NCI-H146 treated with DMSO at 0.1 percent for 48 hours (cell line): ENCODE results near the gene ADGRG4.

Experiments used
- DNase-seq: peaks from one replicate; lab custom pipeline; 2025; ENCODE audit not compliant: unreplicated experiment; lab: John Stamatoyannopoulos, UW

The ADGRG4 gene

GRCh38 chrX:136292656-136293055 is 8.1 kb upstream of the ADGRG4 start:
- DNase-seq, result no peak

DNA sequence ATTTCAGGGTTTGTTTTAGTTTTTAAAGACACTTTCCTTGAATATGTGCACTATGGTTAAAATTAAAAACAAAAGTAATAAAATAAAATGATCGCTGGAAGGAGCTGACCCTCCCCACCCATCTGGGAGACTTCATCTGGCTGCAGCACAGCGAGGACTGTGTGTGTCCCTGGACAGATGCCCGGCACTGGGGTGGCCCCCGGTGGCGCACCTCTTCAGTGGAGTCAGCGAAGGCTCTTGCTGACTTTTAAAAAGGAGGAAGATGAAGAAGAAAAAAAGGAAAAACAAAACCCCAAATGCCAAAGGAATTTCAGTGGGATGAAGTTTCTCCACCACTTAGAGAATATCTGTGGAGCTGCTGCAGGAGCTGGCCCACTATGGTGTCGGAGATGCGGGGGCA is 5.4 kb upstream of the ADGRG4 start:
- no peak for DNase-seq

DNA sequence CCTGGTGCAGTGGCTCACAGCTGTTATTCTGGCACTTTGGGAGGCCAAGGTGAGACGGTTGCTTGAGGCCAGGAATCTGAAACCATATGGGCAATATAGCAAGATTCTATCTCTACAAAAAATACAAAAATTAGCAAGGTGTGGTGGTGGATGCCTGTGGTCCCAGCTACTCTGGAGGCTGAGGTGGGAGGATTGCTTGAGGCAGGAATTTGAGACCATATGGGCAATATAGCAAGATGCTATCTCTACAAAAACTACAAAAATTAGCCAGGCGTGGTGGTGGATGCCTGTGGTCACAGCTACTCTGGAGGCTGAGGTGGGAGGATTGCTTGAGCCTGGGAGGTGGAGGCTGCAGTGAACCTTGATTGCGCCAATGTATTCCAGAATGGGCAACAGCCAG is 2.3 kb downstream of the ADGRG4 start:
- DNase-seq, result no peak

- no peak for DNase-seq
These were observed 3.7 kb downstream of the ADGRG4 start for GRCh38 chrX:136304493-136304892.

GRCh38 chrX:136306182-136306581 is 5.4 kb downstream of the ADGRG4 start:
- DNase-seq, result no peak

DNA sequence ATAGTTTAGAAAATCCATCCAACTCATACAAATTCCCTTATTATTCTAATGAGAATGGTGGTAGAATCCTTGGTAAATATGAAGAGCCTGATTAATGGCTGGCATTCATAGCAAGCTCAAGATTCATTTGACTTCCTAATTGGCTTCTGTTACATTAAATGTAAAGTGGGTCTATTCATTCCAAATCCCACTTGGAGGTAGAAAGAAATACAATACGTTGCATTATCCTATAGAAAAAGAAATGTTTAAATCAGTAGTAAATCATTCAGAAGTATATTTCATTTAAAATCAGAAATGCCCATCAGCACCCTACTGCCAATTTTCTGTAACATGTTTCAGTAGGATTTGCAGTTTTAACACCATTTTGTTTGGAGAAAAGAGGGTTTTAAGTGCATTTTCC is 6.7 kb downstream of the ADGRG4 start:
- DNase-seq, result no peak

DNA sequence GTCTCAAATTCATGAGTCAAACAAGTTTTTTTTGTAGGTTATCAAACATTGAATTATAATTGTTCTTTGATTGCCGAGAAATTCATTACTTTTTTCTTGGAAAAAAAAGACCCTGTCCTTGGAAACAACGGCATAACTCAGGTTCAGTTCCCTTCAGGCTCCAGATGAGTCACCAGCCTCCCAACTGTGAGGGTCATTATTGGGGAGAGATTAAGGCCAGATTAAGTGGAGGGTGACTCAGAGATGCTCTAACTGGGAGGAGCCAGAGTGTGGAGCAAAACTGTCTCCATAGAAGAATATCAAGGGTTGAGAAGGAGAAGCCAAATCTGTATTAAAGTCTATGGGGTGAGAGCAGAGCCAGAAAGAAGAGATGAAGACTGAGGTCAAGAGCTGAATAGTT is 9.6 kb downstream of the ADGRG4 start:
- DNase-seq, result peak; percentile 13

DNA sequence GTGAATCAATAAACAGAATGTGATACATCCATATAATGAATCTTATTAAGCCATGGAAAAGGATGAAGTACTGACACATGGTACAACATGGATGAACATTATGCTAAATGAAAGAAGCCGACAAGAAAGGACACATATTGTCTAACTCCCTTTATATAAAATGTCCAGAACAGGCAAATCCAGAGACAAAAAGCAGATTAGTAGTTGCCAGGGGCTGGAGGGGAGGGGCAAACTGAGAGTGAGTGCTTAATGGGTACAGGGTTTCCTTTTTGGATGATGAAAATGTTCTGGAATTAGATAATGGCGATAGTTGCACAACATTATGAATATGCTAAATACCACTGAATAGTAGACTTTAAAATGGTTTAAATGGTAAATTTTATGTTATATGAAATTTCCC is 17.4 kb downstream of the ADGRG4 start:
- DNase-seq, result no peak

DNA sequence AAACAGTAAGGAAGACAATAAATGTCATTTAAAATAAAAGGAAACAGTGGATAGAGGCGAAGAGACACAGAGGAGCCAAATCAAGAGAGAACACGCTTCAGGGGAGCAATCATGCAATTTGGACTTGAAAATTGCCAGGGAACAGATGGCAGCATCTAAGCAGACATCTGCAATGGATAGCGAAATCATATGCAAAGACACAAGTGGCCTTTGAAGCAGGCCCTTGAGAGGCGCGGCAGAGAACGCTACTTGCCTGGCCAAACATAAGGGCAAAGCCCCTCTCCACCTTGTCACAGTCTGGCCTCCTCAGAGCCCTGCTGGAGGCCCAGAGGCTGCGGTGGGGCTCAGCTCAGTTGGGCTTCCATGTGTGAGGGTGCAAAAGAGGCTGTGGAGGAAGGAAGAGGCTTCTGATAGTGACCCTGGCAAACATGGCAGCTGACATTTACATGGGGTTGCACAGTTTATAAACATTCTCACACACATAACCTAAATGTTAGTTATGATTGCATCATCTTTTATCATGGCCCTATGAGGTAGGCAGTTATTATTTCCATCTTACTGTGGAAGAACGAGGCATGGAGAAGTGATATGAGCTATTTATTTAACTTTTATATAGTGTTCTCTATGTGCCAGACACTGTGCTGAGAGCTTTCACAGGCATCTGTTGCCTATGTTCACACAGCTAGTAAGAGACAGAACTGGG is 18.3 kb downstream of the ADGRG4 start:
- DNase-seq, result no peak

DNA sequence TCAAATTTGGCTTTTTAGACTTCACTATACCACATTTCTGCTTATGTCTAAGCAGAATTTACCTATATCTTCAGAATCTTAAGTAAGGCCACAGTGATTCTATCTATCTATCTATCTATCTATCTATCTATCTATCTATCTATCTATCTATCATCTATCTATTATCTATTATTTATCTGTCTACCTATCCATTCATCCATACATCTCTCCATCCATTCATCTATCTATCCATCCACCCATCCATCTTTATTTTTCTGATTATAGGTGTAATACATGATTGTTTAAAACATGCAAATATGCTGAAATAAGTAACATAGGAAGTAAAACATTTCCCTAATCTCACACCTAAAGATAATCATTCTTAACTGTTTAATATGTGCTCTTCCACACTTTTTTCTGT is 18.8 kb downstream of the ADGRG4 start:
- no peak for DNase-seq

DNA sequence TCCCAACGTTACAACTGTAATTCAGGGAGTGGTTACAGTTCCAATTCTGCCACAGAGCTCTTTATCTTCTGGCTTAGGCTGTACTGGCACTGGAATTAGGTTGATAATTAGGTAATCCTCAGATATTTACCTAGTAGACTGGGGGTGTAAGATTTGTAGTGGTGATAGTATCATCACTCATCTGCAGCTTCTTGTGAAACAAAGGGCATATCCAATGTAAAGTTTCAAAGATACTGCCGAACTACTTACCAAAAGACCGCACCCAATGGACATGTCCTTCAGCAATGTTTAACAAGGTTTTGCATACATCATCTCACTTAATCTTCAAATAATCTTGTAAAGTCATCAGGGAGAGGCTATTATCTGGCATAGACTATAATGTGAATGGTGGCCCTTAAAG is 20.8 kb downstream of the ADGRG4 start:
- DNase-seq, result no peak

DNA sequence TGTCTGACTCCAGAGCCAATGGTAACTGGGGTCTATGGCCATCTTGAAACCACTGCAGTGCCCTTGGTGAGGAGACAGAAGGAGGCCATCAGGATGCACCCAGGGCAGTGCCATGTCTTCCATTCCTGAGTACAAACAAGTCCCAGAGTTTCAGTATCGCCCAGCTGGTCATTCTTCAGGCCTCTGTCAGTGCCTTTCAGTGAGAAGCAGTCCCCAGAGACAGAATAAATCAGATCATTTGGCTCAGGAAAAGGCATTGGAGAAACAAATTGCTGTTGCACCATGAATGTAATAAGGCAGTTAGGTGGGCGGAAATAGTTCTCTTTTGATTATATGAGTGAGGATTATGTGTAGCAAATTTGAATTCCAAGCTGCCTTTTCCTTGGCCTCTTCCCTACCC is 21.3 kb downstream of the ADGRG4 start:
- DNase-seq, result no peak

DNA sequence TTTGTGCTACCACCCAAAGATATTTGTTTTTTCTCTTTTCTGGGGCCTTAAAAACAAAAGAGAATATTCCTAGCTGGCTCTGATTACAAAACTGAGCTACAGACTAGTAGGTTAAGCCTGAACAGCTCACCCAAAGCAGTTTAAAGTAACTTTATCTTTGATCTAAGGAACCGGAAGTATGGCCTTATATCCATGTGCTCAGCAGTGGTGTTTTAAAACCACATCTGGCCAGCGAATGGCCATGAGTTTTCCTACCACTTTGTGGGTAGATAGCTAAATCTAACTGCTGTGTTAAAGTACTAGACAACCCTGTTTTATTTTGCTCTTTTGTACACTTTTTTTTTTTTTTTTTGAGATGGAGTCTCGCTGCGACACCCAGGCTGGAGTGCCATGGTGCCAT is 24.6 kb downstream of the ADGRG4 start:
- DNase-seq, result no peak

DNA sequence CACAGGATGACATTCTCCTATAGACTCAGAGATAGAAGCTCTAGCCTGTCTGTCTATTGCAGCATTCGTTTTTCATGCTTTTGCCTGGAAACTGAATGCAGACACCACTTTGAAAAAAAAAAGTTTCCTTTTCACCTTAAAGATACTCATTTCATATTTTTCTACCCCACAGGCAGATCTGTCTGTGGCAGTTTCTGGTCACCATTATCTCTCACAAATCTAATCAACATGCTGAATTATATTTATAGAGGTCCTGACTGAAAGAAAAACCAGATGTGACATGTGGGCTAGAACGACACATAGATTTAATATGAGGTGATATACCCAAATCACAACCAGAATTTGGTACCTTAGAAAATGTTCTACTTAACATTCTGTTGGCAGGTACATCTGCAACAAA is 28.2 kb downstream of the ADGRG4 start:
- DNase-seq, result no peak

GRCh38 chrX:136336623-136337022 is 35.9 kb downstream of the ADGRG4 start:
- DNase-seq, result no peak

DNA sequence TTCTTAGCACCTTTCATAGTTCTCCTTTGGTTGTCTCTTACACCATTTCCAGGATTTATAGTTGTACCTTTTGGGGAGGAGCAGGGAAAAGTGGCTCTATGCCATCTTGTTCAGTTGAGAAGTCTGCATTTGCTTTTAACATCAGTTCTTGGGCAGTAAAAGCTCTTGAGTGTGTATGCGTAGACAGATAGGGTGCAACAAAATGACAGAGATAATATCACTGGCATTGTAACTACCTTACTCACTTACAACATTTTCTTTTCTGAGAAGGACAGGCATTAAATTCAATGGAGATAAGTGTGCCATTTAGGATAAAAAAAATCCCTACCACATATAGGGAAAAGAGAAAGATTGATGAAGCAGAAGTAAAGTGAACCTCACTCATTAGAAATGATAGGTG is 38.9 kb downstream of the ADGRG4 start:
- DNase-seq, result no peak

DNA sequence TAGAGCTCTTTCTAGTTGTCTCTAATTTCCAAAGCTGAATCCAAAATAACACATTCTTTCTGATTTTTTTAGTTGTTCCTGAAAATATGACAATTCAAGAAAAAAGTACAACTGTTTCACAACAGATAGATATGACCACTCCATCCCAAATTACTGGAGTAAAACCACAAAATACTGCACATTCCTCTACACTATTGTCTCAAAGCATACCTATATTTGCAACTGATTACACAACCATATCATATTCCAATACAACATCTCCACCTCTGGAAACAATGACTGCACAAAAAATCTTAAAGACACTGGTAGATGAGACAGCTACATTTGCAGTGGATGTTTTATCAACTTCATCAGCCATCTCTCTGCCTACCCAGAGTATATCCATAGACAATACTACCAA is 43.6 kb downstream of the ADGRG4 start:
- no peak for DNase-seq

- DNase-seq, result no peak
These were observed 45.7 kb downstream of the ADGRG4 start for GRCh38 chrX:136346506-136346905.

- DNase-seq, result no peak
These were observed 46.9 kb downstream of the ADGRG4 start for GRCh38 chrX:136347706-136348105.

DNA sequence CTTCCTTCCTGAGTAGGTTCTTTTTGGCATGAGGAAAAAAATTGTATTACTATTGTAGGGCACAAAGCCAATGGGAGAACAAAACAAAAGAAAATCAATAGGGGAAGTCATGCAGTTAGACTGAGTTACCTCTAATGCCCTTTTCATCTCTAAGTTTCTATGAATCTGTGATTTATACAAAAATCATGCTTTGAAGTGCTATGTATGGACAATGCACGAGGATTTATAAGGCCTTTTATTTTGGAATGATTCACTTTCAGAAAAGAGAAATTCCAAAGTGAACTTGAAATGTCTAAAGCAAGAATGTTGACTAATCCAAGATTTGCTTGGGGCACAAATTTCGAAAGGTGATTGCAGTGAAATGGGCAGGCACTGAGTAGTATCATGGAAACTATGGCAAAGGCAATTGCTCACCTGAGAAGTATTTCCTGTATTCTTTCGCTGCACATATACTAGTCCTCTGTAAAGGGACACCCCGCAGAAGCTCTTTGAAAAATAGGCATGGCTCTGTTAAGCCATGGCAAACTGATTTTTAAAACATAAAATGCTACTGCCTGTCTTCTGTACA is 52.8 kb downstream of the ADGRG4 start:
- DNase-seq, result no peak

DNA sequence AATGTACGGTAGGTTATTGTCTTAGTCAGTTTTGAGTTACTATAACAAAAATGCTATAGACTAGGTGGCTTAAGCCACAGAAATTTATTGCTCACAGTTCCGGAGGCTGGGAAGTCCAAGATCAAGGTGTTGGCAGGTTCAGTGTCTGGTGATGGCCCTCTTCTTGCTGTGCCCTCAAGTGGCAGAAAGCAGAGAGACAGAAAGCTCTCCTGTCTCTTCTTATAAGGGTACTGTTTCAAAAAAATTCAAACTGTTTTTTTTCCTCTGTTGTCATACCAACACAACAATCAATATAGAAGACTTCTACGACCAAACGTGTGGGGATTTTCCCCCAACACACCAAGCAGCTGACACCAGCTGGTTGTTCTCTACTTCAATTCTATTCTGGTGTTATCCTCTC is 53.4 kb downstream of the ADGRG4 start:
- no peak for DNase-seq

DNA sequence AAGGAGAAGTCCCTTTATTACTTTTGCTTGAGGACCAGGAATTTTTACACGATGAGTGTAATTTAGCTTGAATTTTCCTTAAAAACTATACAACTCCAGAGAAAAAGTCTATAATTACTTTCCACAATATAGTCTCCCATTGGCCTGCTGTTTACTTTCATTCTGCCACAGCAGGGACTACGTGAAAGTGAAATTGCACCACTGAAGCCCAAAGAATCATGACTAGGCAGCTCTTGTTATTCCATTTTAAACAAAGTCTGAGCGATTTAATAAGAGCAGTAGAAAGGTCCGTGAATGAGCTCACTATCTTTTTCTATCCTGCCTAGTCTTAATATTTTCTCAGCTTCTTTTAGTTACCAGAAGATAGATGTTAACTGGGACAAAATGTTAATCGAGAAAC is 68.6 kb downstream of the ADGRG4 start:
- DNase-seq, result no peak

- DNase-seq, result no peak
These were observed 76.0 kb downstream of the ADGRG4 start for GRCh38 chrX:136376713-136377112.
